ENCODE results near the gene ADORA2B.
"Not testable (repeated sequence)": the region's sequence is repeated elsewhere in the genome, so short reads cannot be mapped to it uniquely, and the experiment has no call there.

Gene ADORA2B

DNA sequence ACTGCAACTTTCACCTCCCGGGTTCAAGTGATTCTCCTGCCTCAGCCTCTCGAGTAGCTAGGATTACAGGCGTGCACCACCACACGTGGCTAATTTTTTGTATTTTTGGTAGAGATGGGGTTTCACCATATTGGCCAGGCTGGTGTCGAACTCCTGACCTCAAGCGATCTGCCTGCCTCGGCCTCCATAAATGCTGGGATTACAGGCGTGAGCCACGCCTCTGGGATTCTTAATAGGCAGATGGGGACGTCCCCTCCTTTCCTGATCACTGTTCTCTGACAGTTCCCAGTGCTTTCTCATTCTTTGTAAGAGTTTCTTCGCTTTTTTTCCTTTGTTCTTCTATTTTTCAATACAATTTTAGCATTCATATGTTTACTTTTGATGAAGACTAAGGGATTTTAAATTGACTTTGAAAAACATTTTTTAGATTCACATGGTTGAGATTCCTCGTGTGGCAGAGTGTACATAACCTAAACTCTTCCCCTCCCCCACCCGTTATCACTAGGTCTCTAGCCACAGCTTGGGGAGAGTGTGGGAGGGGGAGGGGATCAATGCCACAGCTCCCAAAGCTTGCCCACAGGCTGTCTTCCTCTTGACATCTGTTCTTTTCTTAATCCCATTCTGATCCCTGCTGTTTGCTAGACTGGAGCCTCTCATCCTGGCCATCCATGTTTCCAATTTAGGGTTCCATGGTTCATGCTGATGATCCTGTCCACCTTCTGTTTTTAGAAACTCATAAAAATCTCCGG, 11.0 kb downstream of the ADORA2B start:
- no peak for DNase-seq

DNA sequence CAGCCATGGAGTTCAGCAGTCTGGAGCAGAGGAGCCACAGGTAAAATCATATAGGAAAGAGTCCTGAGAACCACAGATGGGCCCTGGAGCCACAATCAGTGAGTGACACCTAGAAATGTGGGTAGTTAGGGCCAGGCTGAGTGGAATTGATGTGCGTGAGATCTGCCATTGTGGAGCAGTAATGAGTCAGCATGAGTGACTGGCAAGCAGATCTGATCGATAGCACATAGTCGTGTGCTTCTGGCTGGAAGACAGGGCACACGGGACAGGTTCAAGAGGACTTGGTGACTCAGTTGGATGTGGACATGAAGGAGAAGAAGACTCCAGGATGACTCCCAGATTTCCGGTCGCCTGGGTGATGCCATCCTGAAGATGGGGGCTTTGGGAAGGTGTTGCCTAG, 12.3 kb downstream of the ADORA2B start:
- no peak for DNase-seq

DNA sequence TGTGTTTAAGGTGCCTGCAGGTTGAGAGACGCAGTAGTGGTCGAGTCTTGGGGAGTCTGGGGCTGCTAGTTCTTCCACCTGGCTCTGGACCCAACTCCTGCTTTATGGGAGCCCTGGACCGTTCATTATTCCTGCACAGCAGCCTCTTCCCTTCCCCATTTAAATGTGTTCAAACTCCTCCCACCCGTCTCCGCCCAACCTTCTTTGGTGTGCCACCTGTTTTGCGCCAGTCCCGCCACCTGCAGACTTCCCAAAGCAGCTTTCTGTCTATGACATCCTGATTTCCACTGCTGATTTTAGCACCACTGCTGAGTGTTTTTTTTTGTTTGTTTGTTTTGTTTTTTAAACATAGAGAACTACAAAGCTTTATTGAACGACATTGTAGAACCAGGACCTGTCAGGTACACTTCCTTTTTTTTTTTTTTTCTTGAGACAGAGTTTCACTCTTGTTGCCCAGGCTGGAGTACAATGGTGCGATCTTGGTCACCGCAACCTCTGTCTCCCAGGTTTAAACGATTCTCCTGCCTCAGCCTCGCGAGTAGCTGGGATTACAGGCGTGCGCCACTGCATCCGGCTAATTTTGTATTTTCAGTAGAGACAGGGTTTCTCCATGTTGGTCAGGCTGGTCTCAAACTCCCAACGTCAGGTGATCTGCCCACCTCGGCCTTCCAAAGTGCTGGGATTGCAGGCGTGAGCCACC, 12.8 kb downstream of the ADORA2B start:
- no peak for DNase-seq

DNA sequence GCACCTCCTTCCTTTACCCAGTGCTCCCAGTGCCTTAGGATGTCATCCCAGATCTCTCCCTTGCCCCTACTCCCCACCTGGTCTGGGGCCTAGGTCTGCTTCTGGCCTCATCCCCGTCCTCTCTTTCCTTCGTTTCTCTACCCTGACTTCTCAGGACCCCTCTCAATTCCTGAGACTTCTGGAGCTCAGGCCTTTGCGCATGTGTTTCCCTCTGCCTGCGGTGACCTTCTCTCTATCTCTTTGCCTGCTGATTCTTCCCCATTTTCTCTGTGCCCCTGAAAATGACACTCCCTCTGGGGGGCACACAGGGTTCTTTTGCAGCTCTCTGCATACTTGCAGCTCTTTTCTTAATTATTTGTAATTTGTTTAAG, 13.5 kb downstream of the ADORA2B start:
- DNase-seq = no peak

DNA sequence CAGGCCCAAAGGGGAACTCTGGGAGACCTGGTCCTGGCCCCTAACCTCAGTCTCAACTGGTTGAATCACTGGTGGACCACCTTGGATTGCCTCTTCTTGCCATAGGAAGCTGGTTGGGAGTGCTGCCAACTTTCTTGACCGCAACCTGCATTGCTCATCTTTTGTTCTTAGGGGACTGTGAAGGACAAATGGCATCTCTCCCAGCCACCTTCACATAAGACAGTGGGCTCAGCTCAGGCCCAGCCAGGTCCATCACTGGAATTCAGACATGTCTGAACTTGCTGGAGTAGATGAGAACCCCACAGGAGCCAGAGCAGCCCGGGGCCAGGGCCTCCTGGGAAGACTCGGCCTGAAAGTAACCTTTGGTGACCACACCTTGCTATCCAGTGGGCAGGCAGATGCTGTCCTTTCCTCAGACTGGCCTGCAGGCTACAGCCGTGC, 18.8 kb downstream of the ADORA2B start:
- no peak for DNase-seq

DNA sequence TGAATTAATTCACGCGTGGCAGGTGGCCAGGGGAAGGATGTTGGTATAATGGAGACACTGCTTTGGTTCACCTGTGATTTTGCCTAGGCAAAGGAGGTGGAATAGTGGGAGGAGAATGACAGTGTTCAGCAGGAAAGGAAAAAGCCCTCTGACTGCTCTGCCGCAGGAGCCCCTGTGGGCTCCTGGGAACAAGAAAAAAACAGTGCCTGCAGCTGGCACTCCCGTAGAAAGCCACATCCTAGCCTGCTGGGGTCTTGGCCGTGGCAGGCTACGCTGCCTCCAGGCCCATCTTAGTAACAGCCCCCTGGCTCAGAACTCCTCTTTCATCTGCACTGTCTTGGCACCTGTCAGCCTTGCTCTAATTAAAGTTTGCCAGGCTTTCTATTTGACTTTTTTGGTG, 20.6 kb downstream of the ADORA2B start:
- peak; percentile 69 for DNase-seq

DNA sequence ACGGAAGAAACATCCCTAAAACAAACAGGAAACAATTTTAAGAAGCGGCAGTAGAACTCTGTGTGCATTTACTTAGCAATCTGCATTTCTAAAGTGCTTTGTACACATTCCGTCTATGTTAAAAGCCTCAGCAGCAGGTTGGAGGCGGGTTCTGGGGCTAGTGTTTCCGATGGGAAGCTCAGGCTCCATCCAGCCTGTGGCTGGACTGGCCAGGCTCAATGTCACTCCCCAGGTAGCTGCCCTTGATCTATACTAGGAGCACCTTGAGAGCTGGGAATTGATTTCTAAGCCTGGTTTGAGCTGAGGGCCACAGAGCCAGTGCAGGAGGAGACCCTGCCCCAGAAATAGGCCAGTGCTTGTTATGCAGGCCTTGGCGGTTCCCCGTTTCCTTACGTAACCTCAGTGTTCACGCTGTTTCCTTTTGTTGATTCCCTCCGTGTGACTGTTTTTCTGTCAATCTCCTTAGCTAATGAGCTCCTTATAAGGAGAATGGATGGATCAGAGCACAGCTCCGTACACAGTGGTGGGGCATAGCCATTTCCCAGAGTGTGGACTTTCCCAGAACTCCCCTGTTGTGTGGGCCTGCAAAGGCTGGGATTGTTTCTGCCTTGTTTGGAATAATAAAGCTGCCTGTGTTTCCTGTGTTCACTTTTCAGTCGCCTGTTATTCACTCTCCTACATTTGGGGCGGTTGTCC, 21.4 kb downstream of the ADORA2B start:
- DNase-seq = peak; percentile 85

DNA sequence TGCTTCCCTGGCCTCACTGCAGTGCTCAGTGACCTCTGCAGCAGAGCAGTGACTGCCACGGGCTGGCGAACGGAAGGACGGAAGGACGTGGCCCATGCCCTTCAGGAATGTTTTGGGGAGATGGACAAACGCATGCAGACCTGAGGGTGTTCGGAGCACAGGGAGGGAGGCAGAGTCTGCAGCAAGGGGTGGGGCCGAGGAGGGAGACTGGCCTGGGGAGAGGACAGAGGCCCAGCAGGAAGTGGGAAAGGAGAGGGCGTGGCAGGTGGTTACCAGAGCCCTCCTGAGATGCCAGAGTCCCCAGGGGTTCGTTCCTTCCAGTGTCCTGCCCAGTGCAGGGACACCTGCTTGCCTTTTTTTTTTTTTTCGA, 21.9 kb downstream of the ADORA2B start:
- no peak for DNase-seq

DNA sequence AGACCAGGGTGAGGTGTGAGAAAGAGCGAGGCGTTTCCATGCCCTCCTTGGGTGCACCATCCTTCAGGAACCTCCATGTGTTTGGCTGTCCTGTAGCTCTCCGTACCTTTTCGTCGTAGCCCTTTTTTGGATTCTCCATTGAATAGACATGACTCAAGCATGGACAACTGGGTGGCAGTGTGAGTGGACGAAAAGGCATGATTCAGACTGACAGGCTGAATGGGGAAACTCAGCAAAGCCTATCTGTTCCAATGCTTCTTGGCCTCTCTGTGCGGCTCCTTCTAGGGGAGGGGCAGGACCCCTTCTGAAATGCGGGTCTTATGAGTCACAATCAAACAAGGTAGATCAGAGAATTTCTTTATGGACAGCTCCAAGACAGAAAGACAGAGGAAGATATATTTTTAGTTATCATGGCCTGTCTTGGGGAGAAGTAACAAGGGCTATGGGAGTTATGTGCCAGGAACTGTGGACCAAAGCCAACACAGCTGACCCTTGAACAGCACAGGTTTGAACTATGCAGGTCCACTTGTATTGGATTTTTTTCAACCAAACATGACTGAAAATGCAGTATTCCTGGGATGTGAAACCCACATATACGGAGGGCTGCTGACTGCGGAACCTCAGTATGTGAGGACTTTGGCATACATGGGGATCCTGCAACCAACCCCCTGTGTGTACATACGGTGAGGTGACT, 22.9 kb downstream of the ADORA2B start:
- DNase-seq = no peak

DNA sequence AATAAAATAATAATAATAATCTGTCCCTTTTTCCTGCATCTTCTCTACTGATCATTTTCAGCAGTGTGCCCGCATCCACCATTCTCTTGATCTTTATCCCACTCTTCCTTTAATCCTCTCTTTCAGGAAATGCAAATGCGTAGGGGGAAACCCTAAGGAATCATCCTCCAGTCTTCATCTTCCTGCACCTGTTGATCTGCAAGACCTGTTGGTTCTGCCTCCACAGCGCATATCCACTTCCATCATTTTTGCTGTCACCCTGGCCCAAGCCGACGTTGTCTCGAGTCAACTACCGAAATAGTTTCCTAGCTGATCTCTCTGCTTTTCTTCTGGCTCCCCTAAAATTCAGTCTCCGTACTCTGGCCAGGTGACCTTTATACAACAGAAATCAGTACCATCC, 24.5 kb downstream of the ADORA2B start:
- DNase-seq = no peak

DNA sequence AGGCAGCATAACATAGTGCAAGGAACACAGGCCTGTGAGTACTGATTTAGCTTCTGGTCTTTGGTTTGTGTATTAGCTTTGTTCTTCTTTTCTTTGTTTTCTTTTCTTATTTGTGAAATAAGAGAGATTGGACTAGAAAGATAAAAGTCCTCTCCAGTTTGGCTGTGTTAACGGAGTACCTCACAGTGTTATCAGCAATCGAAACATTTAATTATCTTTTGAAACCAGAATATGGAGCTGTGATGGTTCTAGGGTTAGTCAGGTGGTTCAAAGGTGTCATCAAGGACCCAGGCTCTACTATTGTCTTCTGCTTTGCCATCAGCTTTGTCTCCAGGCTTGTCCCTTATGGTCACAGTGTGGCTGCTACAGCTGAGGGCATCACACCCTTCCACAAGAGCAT, 25.6 kb downstream of the ADORA2B start:
- DNase-seq = no peak

DNA sequence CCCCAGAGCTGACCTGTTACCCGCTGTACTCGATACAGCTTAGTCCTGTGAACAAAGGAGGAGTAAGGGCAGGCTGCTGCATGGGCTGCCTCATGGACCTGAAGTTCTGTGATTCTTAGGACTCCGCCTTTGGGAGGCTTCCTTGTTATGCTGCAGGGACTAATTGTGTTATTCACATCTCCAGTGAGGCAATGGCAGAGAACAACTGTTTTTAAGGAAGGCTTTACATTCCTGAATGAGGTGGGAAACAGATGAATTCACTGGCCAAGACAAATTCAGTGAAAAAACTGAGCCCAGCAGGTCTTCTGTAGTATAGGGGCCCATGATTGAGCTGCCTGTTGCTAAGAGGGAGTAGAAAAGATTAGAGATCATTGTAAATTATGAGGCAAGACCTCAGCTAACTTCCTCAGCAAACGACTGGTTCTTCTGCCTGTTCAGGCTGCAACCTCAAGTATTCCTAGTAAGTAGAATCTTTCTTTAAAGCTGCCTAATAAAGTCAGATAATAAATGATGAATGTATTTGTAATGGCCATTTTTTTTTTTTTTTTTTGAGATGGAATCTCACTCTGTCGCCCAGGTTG, 26.3 kb downstream of the ADORA2B start:
- DNase-seq = no peak

DNA sequence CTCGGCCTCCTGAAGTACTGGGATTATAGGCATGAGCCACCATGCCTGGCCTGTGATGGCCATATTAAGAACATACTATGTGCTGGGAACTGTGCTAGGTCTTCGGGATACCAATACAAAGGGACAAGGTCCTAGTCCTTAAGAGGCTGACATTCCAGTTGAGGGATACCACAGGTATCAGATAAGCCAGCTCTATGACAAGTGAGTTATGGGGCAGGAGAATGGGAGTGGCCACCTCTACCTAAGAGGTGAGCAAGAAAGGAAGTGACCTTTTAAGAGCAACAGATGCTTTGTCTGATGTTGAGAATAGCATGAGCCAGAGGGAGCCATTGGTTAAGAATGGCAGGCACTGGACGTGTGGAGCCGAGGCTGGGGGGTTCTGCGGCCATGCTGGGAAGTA, 27.0 kb downstream of the ADORA2B start:
- no peak for DNase-seq

DNA sequence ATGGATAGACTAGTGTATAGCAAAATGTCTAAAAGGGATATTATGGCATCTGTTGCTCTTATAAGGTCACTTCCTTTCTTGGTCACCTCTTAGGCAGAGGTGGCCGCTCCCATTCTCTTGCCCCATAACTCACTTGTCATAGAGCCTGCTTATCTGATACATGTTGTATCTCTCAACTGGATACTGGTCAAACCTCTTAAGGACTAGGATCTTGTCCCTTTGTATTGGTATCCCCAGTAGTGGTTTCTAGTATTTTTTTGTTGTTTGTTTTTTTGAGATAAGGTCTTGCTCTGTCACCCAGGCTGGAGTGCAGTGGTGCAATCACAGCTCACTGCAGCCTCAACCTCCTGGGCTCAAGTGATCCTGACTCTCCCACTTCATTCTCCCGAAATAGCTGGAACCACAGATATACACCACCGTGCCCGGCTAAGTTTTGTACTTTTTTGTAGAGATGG, 27.6 kb downstream of the ADORA2B start:
- DNase-seq = no peak

DNA sequence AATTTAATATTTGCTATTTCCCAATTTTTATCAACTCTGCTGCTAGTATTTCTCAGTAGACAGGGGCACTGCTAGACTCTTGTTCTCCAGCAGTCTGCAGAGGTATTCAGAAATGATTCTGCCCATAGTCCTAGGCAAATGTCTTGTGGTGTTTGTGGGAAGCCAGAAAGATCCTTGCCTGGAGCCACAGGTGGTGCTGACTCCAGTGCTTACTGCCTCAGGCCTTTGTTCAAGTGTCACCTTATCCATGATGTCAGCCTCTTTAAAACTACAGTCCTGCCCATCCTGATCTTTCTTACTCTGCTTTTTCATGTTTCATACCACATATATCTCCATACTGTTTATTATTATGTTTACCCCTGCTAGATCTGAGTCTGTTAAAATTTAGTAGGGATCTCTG, 28.1 kb downstream of the ADORA2B start:
- DNase-seq = no peak

DNA sequence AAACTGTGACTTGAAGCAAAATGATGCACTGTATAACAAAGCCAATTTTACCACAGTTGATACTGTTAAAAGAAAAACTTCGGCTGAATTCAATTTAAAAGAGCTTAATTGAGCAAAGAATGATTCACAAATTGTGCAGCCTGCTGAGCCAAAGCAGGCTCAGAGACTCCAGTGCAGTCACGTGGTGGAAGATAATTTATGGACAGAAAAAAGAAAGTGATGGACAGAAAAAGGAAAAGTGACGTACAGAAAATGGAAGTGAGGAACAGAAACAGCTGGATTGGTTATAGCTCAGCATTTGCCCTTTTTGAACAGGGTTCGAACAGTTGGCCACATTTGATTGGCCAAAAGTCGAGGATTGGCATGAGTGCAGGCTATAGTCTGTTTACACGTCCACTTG, 28.9 kb downstream of the ADORA2B start:
- no peak for DNase-seq

DNA sequence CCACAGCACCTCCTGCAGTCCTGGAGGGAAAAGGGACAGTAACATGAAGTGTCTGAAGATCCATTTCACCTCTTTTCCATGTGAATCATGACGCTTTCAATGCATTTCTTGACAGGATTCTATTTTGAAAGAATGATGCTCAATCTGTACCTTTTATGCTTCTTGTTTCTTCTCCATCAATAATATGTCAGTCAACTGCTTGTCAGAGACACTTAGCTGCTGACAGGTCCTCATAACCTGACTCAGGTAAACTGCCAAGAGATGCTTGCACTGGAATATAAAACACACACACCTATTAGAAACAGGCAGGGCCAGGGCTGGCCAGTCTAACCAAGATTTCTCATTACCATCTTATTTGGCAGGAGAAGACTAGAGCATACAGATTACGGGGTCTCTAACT, 33.0 kb downstream of the ADORA2B start:
- no peak for DNase-seq

DNA sequence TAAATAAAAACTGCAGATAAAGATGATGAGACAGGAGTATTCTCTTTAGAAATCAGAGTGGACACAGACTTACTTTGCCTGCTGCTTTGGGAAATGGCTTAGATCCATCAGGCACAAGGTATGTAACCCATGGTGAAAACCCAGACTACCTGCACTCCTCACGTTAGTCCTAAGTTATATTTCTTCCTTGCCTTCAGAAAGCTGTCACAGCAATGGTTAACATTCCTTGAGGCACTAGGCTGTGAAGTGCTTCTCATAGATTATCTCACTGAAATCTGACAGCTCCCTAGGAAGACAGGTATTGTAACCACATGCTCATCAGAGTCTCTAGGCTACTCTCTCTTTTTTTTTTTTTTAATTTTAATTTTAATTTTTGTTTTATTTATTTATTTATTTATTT, 33.7 kb downstream of the ADORA2B start:
- DNase-seq = no peak

DNA sequence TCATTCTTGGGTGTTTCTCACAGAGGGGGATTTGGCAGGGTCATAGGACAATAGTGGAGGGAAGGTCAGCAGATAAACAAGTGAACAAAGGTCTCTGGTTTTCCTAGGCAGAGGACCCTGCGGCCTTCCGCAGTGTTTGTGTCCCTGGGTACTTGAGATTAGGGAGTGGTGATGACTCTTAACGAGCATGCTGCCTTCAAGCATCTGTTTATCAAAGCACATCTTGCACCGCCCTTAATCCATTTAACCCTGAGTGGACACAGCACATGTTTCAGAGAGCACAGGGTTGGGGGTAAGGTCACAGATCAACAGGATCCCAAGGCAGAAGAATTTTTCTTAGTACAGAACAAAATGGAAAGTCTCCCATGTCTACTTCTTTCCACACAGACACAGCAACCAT, 34.1 kb downstream of the ADORA2B start:
- not testable (repeated sequence) for DNase-seq

DNA sequence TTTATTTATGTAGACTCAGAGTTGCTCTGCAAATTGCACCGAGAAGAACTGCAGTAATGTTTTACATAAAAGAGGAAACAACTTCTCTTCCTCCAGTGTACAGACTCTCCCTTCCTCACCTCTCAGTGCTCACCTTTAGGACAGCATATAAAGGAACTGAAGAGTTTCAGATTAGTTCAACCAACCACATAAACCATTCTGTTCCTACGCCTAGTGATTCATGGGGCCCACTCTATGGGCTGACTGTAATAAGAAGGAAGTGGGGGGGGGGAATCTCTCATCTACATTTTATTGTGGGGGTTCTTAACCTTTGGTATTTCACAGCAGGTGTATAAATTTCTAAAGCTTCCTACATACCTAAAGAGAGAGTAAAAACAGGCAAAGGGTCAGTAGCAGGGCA, 36.3 kb downstream of the ADORA2B start:
- no peak for DNase-seq

DNA sequence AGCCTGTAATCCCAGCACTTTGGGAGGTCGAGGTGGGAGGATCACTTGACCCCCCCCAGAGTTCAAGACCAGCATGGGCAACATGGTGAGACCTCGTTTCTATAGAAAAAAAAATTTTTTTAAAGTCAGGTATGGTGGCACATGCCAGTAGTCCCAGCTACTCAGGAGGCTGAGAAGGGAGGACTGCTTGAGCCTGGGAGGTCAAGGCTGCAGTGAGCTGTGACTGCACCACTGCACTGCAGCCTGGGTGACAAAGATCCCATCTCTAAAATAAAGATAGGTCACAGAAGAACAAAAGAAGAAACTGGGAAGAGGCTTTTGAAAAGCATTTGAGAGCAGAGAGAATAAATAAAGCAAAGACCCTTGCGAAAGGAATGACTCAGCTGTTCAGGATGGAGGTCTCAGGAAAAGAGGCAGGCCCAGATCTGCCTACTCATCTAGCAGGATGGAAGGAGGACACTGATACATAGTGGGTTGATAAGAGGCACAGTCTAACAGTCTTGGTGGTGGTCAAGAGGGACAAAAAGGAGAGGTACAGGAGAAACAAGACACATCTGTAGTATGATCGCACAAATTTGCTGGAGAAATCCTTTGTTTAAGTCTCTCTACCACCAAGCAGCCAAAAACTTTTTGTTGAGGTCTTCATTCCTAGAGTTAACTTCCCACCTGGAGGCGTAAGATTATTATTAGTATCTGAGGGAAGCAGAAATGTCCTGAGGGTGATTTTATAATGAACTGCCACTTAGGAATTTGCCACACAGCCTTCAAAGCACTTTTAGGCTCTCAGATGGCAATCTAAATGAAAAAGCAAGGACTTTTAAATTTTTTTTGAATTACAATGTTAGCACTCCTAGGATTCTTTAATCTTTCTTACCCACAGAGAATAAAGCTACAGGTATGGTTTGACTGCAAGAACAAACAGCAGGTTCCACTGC, 37.0 kb downstream of the ADORA2B start:
- no peak for DNase-seq

DNA sequence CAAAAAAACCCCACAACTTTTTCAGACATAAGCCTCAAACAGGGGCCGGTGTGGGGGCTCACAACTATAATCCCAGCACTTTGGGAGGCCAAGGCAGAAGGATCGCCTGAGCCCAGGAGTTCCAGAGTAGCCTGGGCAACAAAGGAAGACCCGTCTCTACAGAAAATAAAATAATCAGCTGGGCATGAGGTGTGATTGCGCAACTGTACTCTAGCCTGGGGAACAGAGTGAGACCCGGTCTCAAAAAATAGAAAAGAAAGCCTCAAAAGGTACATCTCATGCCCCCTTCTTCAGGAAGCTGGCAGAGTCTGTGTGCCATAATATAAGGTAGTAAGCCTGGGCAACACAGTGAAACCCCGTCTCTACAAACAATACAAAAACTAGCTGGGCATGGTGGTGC, 51.4 kb downstream of the ADORA2B start:
- no peak for DNase-seq

Data from retina (tissue), 1 donor.